ENCODE results near the gene ZNF469.

ZNF469 gene

DNA sequence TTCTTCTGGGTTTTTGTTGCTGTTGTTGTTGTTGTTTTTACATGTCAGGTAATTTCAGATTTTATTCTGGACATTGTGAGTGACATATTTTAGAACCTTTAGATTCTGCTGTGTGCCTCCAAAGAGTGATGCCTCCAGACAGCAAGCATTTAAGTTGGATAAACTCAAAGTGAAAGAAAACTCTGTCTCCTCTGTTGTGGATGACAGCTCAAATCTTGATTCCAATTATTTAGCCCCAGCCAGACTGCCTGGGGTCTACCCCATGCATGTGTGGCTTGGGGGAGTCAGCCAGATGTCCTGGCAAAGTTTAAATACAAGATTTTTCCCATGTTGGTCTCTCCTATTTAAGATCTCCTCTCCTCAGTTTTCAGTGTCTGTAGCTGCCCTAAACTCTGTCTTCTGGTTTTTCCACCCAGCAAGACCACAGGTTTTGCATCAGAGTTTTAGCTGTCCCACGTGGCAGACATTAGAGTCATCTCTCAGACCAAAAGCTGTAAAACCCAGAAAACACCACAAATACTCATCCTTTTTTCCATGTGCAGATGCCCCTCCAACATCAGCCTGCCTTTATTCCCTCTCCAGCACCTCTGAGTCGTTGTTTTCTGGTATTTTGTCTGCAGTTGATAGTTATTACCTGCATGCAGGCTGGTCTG, 19.4 kb upstream of the ZNF469 start:
- no peak for DNase-seq

GRCh38 chr16:88365244-88365865, 17.4 kb upstream of the ZNF469 start:
- no peak for DNase-seq

- DNase-seq: no peak
These were observed 16.6 kb upstream of the ZNF469 start for GRCh38 chr16:88366032-88366703.

GRCh38 chr16:88366704-88367047, 16.1 kb upstream of the ZNF469 start:
- no peak for DNase-seq

DNA sequence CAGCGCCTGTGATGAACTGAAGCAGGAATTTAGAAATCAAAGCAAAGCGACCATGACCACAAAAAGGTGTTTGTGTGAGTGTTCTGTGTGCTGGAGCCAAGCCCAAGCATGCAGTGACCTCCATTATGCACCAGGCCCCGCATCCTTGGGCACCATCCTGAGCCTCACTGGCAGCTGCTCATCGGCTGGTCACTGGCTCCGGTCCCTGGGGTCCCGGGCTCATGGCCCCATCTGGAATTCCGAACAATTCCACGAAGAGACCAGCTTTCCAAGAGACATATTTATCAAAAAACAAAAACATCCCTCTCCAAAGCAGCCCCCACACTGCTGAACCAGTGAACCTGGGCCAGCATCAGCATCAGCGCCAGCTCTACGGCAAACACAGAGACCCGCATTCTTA, 15.2 kb upstream of the ZNF469 start:
- DNase-seq: no peak

DNA sequence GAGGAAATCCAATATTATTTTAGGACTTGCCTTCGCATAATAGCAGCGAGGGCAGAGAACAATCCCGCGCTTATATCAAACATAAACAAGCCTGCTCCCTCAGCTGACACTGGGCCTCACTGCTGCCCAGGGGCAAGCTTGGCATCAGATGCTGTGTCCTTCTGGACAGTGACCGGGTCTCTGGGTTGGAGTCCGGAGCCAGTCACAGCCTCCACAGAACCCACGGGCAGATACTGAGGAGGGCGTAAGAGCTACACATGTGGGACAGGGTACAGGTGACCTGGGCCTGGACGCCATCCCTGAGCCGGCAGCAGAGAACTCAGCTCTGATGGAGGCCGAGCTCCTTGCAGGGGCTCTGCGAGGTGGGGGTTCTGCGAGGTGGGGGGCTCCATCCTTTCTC, 14.7 kb upstream of the ZNF469 start:
- DNase-seq: no peak

DNA sequence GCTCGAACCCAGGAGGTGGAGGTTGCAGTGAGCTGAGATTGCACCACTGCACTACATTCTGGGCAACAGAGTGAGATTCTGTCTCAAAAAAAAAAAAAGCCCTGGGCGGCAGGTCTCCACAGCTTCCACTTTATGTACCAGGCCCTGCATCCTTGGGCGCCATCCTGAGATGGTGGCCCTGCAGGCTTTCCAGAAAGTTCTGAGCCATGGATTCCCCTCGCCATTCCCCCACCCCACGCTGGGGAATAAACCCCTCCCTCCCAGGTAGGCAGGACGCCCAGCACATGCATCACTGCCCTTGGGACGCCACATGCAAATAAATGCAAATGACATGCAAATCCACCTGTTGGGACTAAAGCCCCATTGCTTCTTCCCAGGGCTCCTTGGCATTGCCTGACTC, 13.8 kb upstream of the ZNF469 start:
- no peak for DNase-seq

DNA sequence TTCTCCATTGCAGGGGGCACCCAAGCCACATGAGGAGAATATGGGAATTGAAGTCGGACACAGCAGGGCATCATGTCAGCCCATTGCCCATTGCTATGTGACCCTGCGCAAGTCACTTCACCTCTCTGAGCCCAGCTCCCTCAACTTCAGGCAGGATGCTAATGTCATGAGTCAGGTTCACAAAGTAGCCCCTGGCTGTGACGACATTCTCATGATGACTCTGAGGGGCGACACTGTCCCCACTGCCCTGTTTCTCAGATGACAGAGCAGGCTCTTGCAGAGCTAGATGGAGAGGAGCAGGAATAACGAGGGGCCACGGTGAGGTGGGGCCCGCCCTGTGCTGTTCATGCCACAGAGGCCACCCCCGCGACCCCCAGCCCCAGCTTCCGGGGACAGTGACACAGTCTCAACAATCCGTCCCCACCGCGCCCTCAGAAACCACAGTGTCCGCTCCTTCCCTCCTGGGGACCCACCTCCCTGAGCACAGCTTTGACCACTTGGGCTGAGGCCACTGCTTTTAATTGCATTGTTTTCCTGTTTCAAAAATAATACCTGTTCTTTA, 13.2 kb upstream of the ZNF469 start:
- DNase-seq: no peak

DNA sequence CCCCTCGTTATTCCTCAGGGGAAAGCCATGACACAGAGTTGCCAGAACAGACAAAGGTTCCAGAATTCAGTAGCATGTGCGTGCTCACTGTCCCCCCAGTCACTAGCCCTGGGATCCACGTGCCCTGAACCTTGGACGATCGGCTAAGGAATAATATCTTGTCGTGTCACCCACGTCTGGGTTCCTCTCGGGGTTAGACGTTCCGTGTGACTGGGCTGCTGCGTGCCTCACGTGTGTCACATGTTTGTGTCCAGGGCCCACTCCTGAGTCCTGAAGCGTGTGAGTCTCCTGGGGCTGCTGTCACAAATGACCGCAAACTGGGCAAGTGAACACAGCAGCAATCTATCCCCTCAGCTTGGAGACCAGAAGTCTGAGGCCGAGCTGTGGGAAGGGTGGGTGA, 12.4 kb upstream of the ZNF469 start:
- DNase-seq: no peak

GRCh38 chr16:88372522-88372921, 10.2 kb upstream of the ZNF469 start:
- DNase-seq: no peak

- DNase-seq: no peak
These were observed 9.5 kb upstream of the ZNF469 start for GRCh38 chr16:88373211-88373610.

DNA sequence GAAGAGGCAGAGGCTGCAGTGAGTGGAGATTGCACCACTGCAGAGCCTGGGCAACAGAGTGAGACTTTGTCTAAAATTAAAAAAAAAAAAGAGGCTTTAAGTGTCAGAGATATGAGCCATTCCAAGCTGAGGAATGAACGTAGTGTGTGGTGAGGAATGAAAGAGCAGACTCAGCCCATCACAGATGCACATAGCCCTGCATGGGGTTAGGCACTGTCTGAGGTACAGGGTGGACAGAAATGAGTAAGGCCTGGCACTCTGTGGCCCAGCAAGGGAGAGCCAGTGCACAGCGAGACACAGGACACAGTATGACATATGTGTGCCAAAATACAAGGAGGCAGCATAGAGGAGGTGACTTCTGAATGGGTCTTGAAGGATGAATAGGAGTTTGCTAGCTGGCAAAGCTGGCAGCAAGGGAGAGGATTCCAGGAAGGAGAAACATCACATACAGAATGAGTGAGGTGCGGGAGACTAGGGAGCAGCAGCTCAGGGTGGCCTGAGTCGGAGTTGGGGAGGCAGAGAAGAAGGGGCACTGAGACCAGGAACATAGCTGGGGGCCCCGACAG, 8.7 kb upstream of the ZNF469 start:
- no peak for DNase-seq

- DNase-seq: no peak
These were observed 8.0 kb upstream of the ZNF469 start for GRCh38 chr16:88374736-88375135.

DNA sequence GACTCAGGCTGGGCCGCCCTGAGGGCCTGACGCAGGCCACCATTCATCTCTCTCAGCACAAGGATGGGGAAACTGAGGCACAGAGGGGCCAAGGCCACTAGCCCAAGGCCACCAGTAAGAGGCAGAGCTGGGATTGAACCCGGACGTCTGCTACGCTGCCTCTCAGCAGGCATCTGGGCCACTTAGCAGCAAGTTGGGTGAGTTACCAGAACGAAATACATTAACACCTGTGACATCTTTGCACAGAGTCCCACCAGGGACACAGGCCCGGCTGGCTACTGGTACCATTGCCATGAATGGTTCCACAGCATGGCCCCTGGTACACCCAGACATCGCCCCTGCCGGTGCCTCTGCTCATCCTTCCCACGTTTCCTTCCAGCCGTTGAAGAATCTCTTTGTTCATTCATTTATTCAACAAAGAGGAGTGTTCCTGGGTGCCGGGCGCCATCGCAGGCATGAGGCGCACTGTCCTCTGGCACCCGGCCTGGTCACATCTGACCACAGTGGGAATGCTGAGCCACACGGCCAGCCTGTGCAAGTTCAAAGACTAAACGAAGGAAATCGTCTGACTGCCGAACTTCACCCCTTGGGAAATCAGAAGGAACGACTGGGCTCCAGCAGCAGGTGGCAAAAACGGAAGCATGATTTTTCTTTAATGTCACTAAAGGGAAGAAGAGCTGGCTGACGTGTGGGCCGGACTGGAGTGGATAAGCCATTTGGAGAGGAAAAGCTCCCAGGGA, 7.4 kb upstream of the ZNF469 start:
- no peak for DNase-seq

GRCh38 chr16:88375996-88376834, 6.5 kb upstream of the ZNF469 start:
- DNase-seq: no peak

DNA sequence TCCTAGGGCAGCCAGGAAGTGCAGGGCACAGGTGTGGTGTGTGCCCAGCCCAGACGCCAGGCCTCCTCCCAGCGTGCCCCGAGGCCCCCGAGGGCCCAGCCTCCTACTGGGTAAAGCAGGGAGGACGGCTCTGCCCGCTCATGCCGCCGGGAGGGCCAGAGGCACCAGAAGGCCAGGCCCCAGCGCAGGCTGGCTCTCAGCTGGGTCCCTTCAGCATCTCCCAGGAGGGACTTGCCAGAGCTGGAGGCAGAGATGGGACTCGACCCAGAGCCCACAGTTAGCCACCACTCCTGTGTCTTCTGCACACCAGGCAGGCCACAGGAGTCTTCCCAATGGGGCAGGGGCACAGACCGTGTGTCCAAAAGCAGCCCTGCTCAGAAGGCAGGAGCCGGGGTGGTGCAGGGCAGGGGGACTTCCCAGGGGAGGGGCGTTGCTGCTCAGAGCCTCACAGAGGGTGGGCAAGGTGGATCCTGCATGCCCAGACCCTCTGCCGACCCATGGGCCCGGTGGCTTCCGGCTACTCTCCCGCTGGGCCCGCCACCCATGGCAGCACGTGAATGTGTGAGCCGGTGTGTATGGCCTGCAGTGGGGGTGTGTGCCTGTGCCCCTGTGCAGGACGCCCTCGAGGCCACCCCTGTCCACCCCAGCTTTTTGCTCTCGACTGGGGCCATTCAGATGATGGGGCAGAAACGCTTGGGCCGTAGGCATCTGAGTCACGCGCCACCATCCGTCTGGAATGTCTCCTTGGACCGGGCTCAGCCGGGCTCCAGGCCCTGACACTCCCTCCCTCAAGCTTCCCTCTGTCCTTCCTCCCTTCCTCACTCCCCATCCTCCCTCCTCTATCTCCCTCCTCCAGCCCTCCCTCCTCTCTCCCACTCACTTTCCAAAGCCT, 5.7 kb upstream of the ZNF469 start:
- no peak for DNase-seq

- DNase-seq: no peak
These were observed 4.8 kb upstream of the ZNF469 start for GRCh38 chr16:88377961-88378360.

GRCh38 chr16:88378401-88378800, 4.4 kb upstream of the ZNF469 start:
- no peak for DNase-seq

DNA sequence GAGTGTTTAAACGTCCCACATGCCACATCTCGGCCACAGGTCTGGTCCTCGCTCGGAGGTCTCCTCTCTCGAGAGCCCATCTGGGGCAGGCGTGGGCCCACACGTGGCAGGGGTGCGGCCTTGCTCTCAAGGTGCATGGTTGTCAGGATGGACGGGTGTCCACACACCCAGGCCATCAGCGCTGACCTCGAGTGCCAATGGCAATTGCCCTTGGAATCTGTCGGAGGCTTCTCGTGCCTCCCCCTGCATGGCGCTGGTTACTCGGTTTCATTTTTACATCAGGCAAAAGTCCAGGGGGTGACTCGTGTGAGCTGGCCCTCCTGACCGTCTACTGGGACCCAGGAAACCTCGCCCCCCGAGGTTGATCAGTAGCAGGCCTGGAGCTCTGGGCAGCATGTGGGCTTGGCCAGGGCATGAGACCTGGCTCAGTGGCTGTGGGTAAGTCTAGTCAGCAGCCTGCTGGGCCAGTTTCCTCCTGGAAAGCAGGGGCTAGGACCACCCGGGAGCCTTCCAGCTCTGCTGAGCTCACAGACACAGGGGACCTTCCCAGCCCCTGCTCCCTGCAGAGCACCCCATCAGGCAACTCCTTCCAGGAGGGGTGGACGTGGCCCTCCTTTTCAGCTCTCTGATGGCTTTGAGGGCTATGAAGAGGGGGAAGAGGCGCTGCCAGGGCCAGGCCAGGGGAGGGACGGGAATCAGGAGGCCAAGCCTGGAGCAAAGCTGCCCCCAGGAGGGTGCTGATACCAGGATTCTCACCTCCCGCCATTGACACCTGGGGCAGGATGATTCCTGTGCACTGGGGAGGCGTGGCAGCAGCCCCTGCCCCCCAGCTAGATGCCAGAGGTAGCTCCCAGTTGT, 3.7 kb upstream of the ZNF469 start:
- no peak for DNase-seq

GRCh38 chr16:88379694-88380040, 3.1 kb upstream of the ZNF469 start:
- DNase-seq: no peak

All from NCI-H2171 (cell line).